Measurements from ENCODE around the gene HACD2.
"Not testable (repeated sequence)": the region's sequence is repeated elsewhere in the genome, so short reads cannot be mapped to it uniquely, and the experiment has no call there.

HACD2 gene, protein sequence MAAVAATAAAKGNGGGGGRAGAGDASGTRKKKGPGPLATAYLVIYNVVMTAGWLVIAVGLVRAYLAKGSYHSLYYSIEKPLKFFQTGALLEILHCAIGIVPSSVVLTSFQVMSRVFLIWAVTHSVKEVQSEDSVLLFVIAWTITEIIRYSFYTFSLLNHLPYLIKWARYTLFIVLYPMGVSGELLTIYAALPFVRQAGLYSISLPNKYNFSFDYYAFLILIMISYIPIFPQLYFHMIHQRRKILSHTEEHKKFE

DNA sequence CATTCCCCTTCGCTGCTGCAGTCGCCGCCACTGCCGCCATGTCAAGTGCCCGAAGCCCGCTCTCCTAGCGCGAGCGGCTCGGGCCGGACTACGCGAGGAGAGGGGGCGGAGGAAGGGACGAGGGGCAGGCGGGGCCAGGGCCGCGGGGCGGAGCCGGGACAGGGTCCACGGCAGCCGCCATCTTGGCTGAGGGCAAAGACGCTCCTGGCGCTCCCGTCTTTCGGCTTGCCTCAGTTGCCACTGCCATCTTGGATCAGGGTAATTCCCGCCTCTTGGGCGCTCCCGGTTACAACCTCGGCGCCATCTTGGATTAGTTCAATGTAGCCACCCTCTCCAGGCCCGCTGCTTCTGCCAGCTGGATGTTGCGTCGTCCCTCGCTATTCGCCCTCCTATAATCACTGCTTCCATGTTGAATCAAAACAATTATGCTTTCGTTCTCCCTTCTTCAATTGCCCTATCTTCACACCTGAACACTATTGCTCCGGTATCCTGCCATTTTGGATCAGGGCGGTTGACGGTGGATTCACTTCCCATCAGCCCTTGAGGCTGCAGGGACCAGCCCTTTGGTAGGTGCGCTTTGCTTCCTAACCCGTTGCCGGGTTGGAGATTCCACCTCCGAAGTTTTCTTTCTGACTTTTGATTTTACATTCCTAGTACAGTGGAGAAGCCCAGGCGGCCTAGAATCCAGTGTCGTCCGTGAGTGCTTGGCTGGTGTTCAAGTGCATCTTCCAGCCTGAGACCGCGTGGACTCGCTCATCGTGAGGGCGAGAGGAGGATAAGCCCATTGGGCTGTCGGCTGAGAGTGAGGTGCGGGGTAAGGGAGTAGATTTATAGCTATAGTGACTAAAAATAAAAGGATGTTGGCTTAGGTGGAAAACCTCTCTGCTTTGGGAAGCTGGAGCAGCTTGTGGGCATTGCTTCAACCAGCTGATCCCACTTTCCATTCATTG, at the start of gene HACD2:
Gene HACD2 (minus strand): TSS at position 66 of the 950 bp plus-strand sequence. CDS start 26 bp downstream, at position 40.
- peak; percentile 96 for DNase-seq

DNA sequence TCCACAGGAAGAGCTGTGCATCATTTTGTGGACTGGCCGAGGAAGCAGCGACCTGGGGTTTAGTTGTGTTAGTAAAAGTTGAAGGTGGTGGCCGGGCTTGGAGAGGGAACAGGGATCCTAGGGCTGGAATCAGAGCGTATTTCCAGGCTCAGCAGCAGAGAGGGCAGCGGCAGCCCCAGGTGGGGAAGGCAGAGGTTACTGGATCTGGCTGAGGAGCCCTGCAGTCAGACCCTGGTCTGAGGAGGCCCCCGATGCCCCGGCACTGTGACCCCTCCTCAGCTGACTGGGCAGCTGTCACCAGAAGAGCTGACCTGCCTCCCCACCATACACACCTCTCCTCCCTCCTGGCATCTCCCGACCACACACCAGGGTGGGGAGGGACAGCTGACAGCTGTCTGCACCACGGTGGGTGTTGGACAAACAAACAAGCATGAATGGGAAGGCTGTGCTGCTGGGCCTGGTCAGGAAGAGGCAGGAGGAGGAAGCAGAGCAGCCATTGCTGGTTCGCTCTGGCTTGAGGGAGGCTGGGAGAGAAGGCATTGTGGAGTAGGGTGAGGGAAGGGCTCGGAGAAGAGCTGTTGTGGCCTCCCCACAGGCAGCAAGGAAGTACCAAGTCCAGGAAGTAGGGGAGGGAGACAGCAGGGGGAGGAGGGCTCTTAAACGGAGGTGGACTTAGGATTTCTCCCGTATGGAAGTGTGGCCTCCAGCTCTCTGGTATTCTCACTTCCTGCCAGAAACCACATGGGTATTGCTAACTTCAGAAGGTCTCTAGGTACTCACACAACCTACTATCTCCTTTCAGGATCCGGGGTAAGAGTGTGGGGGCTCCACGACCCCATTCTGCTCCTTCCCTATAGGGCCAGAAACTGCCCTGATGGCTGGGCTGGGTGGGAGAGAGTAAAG, 49.5 kb upstream of the HACD2 start:
- no peak for DNase-seq

DNA sequence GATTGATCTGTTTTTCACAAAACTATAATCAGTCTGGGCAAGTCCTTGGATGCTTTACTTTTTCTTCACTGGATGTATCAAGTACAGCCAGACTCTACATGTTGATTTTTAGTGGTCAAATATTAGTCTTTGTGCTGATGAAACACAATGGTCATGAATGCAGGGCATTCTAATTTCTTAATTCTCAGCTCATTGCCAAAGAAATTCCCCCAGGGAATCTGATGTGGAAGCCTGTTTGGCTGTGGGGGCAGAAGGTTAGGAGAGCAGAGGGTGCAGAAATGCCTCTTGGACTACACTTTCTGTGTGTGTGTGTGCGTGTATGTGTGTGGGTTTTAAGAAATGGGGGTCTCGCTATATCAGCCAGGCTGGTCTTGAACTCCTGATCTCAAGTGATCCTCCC, 48.7 kb upstream of the HACD2 start:
- no peak for DNase-seq

DNA sequence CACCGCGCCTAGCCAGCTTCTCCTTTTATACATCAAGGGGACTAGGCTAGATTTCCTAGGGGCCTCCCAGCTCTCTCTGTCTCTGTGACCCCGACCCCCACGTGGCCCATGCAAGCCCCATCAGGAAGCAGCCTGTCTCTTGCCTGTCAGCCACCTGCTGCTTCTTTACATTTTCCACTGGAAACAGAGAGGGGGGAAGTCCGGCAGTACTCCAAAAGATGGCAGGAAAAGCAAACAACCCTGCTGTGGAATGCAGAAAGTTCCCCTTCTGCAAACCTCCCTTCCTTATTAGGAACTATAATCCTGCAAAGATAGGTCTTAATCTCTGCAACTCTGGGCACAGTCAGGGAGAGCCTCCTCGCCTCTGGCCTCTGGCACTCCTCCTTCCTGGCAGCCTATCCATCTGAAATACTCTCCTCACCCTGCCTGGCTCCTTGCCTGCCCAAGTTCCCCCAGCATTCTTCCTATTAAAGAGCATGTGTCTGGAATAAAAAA, 47.4 kb upstream of the HACD2 start:
- no peak for DNase-seq

DNA sequence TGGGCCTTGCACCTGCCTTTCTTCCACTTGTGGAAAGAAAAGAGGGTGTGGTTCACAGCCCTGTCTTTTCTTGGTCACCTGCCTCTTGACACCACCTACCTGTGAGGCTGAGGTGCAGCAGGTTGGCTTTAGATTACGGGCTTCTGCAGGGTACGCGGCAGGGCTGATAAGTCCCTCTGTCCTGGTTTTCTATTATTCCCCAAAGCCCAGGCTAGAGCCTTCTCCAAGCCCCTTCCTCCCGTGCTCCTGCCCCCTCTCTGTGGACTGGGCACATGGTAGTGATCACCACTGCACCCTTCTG, 44.8 kb upstream of the HACD2 start:
- no peak for DNase-seq

DNA sequence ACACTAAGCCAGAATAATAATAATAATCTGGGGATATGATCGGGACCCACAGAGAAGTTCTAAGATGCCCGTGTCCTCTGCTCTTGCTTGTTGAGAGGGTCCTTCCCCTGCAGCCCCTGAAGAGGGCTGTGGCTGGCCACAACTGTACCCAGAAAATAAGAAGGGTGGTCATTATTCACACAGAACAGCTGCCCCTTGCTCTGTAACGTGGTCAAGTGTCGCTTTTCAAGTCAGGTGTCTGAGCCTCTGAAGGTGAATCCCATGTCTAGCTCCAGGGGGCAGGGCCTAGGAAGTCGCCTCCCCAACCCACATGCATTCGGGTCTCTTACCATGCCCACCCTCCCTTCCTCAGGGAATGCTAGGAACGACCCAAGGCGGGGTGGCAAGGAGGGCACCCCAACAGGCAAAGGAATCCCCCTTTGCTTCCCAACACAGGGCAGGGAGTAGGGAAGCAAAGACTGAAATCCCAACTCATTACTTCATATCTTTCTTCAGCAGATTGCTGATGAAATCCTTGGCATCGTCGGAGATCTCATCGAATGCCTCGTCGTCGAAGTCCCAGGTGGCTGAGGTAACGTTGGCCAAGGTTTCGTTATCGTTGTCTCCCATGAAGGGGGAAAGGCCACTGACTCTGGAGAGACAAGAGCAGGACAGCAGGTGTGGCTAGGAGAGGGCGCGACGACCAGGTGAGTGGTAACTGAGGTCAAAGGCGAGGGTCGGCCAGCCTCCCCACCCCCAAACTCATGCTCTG, 44.3 kb upstream of the HACD2 start:
- no peak for DNase-seq

DNA sequence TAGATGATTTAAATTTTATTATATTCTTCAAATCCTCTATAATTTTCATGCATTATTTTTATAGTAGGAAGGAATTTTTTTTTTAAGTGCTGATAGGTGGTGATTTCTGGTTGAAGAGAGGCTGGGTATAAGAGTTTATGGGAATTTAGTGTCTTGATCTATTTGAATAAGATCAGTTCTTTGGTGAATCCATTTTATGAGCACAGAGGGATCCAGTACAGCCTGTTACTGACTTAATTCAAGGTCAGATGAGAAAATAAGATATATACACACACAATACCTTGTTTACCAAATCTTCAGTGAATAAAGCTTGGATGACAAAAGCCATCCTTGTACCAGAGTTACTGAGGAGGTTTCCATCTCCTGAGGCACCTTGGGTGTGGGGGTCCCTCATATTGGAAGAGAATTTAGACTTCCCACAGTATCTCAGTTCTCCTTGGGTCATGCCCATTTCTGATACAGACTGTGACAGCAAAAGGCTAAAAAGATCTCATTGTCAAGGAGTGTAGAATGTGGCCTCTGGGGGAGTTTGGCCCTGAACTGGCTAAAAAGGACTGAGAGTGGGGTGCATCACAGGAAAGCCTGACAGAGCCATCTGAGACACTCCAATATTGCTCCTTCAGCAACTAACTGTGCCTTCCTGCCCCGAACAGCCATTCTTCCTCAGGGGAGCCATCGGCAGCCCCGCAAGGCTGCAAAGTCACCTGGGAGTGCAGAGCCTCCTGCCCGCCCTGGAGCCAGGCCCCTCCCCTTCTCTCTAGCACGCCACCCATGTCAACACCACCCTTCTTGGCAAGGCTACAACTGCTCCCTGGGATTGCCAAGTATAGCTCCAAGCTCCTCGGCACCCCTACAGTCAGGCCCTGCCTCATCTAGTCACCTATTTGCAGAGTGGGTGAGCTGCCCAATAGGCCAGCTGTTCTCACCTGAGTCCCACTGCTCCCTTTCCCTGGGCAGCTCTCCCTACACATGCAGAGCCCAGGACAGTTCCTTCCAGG, 43.1 kb upstream of the HACD2 start:
- no peak for DNase-seq

DNA sequence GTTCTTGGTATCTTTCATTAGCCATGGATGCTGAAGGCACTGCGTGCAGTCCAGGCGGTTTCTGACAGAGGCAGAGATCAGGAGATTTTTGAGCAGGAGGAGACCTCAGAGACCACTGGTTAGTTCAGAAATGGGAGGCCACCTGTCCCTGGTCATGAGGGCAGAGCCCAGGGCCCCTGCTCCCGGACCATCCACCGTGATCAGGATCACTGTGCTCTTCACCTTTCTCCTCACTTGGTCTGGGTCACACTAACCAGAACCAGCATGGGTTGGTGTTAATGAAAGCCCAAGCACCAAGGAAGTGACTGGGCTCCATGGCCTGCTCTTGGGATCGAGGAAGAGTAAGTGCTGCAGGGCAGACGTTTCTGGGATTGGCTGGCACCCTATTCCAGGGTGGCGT, 42.0 kb upstream of the HACD2 start:
- no peak for DNase-seq

DNA sequence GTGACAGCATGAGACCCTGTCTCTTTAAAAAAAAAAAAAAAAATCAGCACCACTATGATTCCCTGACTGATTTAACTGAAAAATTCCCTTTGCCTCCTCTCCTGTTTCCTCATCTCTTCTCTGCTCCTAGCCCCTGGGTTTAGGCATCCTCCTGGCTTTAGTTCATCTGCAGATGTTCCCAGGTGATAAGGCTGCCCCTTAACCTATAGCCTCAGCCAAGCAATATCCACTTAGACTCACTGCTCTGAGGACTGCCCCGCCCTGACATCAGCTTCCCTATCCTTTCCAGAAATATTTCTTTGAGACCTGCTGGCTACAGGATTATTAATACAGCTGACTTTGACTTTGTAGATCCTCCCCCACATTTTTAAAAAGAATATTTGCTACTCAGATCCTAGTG, 39.4 kb upstream of the HACD2 start:
- DNase-seq = no peak

DNA sequence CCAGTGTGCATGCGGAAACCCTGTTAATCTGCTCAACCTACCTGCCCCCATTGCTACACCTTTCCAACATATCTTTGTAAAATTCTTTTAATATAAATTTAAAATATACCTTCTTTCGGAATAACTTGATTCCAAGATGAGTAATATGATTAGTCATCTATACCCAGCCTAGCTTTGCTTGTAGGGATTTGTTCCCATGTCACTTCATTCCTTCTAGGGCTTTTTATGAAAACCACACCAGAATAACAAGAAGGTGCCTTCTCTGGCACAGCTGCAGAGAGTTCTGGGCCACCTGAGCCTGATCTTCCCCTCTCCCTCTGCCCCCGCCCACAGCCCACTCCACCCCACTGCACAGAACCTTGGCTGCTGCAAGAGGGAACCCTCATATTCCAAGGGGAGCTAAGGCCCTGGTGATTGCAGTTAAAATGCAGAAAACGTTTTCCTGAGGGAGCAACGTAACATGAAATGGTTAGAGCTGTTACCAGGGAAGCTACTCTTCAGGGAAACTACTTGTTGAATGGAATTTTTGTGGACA, 38.6 kb upstream of the HACD2 start:
- no peak for DNase-seq

DNA sequence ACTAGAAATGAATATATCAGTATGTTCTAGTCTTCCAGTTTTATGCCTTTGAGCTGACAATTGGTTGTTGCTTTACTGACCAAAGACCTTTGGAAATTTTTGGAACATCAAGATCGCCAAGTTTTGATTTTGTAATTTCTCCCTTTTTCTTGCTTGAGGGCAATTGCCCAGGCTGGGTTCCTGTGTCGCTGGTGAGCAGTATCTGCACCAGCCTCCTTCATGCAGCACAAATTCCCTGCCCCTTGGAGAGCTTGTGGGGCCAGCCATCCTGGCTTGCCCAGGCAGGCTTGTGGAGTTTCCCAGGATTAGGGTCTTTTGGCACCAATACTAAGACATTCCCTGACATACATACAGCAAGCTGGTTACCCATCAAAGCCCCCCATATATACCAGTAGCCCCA, 37.9 kb upstream of the HACD2 start:
- no peak for DNase-seq

DNA sequence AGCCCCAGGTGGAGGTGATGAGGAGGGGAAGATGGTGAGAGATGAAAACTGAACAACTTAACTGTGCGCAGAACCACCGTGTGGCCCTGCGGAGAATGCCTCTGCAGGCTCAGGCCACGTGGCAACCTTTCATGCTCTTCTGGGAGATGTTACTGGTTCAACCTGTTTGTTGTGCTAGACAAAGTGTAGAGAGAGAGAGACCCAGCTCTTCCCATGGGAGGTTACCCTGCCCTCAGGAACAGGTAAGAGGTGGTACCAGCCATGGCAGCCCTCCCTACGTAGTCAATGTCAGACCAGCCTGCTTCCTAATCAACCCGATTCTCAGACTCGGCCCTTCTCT, 37.0 kb upstream of the HACD2 start:
- DNase-seq = no peak

DNA sequence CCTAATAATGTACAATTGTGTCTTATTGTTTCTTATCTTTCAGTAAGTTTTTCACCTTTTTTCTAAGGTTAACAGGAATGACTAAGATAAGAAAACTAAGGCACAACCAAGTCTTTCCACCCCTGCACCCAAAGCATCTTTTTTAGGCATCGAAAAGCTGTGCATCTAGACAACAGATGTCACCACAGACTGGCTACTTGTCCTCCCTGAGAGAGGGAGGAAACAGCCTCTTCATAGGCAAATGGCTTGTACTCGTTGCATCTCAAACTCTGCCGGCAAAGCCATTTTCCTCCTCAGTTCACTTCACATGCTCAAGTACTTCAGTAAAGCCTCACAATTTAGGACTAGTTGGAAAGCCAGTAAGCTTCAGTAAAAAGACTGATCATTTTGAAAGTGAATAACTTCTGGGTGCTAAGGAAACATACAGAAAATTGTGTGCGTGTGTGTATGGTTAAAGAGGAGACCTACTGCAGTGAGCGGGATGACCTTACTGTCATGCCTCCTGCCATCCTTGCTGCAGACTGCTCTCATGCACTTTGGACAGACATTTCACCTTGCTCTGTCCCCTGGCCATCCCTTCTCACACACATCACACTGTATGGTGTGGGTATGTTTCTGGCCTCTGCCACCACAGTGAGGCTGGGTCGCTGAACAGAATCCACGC, 36.5 kb upstream of the HACD2 start:
- no peak for DNase-seq

DNA sequence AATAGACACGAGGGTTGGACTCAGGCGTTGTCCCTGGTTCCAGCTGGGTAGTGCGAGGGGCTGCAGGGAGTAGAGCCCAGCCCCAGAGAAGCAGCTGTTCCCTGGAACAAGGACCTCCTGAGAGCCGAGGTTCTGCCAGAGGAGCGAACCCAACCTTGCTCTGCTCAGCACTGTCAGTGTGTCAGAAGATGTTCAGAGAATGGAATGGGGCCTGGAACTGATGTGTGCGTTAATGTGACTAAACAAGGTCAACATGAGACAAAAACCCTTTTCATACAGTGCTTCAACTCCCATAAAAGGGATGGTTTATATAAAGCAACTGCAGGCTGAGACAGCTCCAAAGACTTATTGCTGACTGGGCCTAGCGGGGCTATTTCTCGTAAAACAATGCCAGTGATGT, 35.5 kb upstream of the HACD2 start:
- no peak for DNase-seq

DNA sequence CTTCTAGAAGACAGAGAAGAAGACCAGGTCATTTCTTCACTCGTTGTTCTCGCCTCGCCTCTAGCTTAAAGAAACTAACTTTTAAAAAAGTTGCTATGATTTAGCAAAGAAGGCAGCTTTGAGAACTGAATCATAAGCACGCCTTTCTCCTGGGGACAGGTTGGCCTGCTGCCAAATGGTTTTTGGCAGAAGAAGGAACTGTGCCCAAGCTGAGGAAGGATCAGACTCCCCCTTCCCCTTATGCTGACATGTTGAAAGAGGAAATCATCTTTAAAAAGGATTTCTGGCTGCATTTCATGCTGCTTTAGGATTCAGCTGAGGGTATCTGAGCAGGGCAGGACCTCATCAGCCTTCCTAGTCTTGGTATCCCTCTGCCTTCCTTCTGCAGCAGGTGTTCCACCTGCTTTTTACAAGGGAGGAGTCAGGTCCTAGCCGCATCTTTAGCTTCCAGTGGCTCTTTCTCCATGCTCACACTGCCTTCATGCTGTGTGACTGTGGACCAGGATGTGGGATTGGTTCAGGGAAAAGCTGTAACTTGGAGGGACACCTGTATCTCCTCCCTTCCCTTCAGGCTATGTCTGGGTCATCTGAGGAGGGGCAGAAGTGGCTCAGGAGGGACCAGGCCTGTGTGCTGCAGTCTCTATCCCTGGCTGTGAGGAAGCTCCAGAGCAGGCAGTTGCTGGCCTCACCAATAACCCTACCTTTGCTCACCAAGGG, 34.1 kb upstream of the HACD2 start:
- no peak for DNase-seq

DNA sequence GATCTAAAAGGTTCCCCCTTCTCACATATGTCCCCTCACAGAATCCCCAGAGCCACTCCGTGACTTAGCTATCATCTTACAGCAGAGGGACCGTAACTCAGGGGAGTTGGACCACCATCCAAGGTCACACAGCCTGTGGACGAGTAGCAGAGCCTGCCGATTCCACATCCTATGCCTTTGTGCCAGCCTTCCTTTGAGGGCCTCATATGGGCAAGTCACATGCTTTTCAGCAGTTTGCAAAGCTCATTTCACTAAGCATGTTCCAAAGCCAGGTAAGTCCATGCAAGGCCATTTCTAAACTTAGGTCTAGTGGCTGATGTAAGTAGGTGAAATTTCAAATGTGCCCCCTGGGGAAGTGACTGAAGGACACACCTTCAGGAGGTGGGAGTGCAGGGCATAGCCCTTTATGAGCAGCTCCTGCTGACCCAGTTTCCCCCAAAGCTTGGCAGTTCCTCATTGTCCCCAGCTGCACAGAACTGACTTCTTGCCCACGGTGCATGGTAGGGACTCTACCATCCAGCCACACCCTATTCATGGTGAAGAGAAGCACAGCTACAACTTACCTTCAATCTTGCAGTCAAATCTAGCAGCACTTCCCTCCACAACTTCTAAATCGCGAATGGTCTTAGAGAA, 33.3 kb upstream of the HACD2 start:
- no peak for DNase-seq

DNA sequence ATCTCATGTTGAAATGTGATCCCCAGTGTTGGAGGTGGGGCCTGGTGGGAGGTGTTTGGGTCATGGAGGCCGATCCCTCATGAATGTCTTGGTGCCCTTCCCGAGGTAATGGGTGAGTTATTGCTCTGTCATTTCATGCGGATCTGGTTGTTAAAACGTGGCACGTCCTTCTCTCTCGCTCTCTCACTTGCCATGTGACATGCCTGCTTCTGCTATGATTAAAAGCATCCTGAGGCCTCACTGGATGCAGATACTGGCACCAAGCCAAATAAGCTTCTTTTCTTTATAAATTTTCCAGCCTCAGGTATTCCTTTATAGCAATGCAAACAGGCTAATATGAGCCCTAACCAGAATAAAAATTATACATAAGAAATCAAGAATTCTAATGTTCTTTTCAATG, 31.7 kb upstream of the HACD2 start:
- no peak for DNase-seq

DNA sequence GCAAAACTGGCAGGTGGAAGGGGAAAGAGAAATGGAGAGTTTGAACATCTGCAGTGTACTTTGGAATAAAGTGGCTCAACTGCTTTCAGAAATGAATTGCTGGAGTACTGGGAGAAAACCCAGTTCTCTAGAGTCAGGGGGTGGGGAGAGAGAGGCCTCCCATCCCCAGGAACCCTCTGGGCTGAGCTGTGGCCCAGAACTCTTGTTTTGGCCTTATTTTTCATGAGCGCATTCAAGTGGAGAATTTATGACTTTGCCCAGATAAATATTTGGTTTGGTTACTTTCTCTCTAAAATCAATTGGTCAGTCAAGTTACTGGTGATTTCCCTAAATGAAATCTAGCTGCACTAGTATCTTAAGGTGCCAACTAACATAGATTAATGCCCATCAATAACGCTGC, 28.7 kb upstream of the HACD2 start:
- no peak for DNase-seq

DNA sequence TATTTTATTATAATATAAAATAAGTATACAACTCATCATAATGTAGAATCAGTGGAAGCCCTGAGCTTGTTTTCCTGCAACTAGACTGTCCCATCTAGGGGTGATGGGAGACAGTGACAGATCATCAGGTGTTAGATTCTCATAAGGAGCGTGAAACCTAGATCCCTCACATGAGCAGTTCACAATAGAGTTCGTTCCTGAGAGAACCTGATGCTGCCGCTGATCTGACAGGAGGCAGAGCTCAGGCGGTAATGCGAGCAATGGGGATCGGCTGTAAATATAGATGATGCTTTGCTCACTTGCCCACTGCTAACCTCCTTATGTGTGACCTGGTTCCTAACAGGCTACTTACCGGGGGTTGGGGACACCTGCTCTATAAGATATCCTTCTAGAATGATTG, 26.8 kb upstream of the HACD2 start:
- DNase-seq = not testable (repeated sequence)
